Colonic mucosa (tissue), 4 donors: ENCODE results near the gene TARS1. TPM values are rescaled to one million over a fixed set of nuclear protein-coding genes. Genes with fewer than 3 reads are reported as not detected.

Source experiments
- DNase-seq: peaks from one replicate; pipeline ENCODE4 v3.0.0-alpha.2; 2020
- H3K27ac ChIP-seq: fragments of 200-600 bp; one replicate; pipeline ENCODE4 v1.8.0; 2021
- H3K27me3 ChIP-seq: fragments of 200-600 bp; one replicate; pipeline ENCODE4 v1.8.0; 2021
- H3K36me3 ChIP-seq: fragments of 200-600 bp; one replicate; pipeline ENCODE4 v1.8.0; 2021
- H3K4me1 ChIP-seq: fragments of 200-600 bp; one replicate; pipeline ENCODE4 v1.8.0; 2021; ENCODE audit warnings: mild to moderate bottlenecking
- H3K4me3 ChIP-seq: fragments of 200-600 bp; one replicate; pipeline ENCODE4 v1.8.0; 2021
- H3K9ac ChIP-seq, 2 donors: one replicate each; pipeline ENCODE4 v1.7.0; 2013; ENCODE audit warnings: control low read depth in 2 of 2, low read depth in 2 of 2, low read length in 2 of 2
- H3K9me3 ChIP-seq: fragments of 200-600 bp; one replicate; pipeline ENCODE4 v1.8.0; 2021
- CTCF ChIP-seq: fragments of 200-600 bp; IDR thresholded peaks from one replicate; pipeline ENCODE4 v1.8.0; 2022; ENCODE audit warnings: antibody characterized with exemption, mild to moderate bottlenecking
- intact Hi-C: fragments of 100-400 bp; cut with DNase I; formaldehyde crosslinking; loops from one replicate; pipeline ENCODE4 v1.14.1; 2022
- total RNA-seq, 2 donors: library from RNA; stranded (reverse); fragmentation: NEBNext Ultra II Directional in 1 of 2; extraction: Animal tissue kit (Norgen Biotek cat#: 25700) in 1 of 2; gene quantifications; one replicate each; pipeline ENCODE4 v1.2.1, GENCODE V29; 2021
- donor health status: healthy.
- donor health status: DM: no; HTN: no; CAD: no.
- donor health status: DM: no; HTN: no; CAD: no.

TARS1 gene
- total RNA-seq, 2 donors from 2014 or later = 146 to 187 TPM

- H3K9ac ChIP-seq = no peak overlapping the region
- intact Hi-C loops = no loop called here
- no peaks in the 10 kb centered on the region for H3K36me3 ChIP-seq
- DNase-seq = no peak
- no peaks in the 10 kb centered on the region for H3K9me3 ChIP-seq
- no peak overlapping the region for H3K27ac ChIP-seq
- H3K27me3 ChIP-seq = no peaks in the 10 kb centered on the region
- TF ChIP-seq CTCF = no peak
- no peaks in the 10 kb centered on the region for H3K4me1 ChIP-seq
- H3K4me3 ChIP-seq = no peak overlapping the region
These were observed 34.9 kb downstream of the TARS1 start for GRCh38 chr5:33475706-33476105.

DNA sequence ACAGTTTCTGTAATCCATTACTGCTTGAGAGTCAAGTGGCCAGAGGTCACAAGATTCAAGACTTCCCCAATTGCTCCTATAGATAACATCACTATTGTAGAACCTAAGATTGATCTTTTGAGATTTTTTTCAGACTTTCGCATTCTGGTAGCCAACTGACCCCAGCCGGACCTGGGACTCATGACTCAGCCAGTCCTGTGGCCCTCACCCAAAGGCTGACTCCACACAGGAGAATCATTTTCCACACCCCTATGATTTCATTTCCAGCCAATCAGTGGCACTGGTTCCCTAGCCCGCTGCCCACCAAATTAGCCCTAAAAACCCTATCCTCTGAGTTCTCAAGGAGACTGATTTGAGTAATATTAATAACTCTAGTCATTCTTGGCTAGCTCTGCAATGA is 36.2 kb downstream of the TARS1 start:
- H3K9ac ChIP-seq = no peak overlapping the region
- intact Hi-C loops = no loop called here

GRCh38 chr5:33477816-33478215 is 37.1 kb downstream of the TARS1 start:
- H3K4me1 ChIP-seq = no peaks in the 10 kb centered on the region
- H3K36me3 ChIP-seq = no peaks in the 10 kb centered on the region
- no peak overlapping the region for H3K4me3 ChIP-seq
- no peak overlapping the region for H3K9ac ChIP-seq
- H3K27me3 ChIP-seq = no peaks in the 10 kb centered on the region
- intact Hi-C loops = no loop called here
- H3K9me3 ChIP-seq = no peaks in the 10 kb centered on the region
- no peak for DNase-seq
- no peak overlapping the region for H3K27ac ChIP-seq
- no peak for TF ChIP-seq CTCF

More for the DNA sequence above, 36.2 kb downstream of the TARS1 start:
- Histone ChIP-seq H3K36me3 (no peaks in the 10 kb centered on the region), H3K27ac (no peak overlapping the region), H3K4me1 (no peaks in the 10 kb centered on the region), H3K27me3 (no peaks in the 10 kb centered on the region), H3K4me3 (no peak overlapping the region), H3K9me3 (no peaks in the 10 kb centered on the region)
- no peak for TF ChIP-seq CTCF
- no peak for DNase-seq

DNA sequence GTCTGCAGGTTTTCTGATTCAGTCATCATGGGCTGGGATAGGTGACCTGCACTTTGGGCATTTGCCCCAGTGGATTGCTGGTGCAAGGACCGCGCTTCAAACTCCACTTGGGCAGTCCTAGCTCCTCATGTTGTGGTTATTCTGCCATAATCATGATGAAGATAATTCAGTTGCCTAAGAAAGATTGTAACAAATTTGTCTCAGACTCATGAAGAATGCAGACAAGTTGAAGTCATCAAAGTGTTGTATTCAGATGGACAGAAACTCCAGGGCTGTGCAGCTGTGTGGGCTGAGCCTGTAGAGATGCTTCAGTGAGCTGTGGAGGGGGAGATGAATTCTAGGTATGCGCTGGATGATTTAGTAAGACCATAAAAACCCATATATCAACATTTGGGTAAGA is 38.5 kb downstream of the TARS1 start:
- intact Hi-C loops = no loop called here
- H3K4me3 ChIP-seq = no peak overlapping the region
- no peak overlapping the region for H3K27ac ChIP-seq
- no peak for TF ChIP-seq CTCF
- no peaks in the 10 kb centered on the region for H3K9me3 ChIP-seq
- no peaks in the 10 kb centered on the region for H3K36me3 ChIP-seq
- DNase-seq = no peak
- no peaks in the 10 kb centered on the region for H3K27me3 ChIP-seq
- H3K4me1 ChIP-seq = no peaks in the 10 kb centered on the region
- no peak overlapping the region for H3K9ac ChIP-seq

DNA sequence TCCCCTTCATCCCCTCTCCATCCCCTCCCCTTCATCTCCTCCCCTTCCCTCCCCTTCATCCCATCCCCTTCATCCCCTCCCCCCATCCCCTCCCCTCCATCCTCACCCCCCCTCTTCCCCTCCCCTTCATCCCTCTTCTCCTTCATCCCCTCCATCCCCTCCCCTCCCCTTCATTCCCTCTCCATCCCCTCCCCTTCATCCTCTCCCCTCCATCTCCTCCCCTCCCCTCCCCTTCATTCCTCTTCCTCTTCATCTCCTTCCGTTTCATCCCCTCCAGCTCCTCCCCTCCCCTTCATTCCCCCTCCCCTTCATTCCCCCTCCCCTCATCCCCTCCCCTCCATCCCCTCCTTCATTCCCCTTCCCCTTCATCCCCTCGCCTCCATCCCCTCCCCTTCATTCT is 40.1 kb downstream of the TARS1 start:
- intact Hi-C loops = no loop called here
- DNase-seq = no peak
- no peak for TF ChIP-seq CTCF

GRCh38 chr5:33482335-33482734 is 41.6 kb downstream of the TARS1 start:
- no peaks in the 10 kb centered on the region for H3K36me3 ChIP-seq
- H3K9me3 ChIP-seq = no peaks in the 10 kb centered on the region
- H3K27ac ChIP-seq = no peak overlapping the region
- DNase-seq = no peak
- H3K4me3 ChIP-seq = no peak overlapping the region
- intact Hi-C loops = no loop called here
- H3K9ac ChIP-seq = no peak overlapping the region
- TF ChIP-seq CTCF = no peak
- H3K27me3 ChIP-seq = no peaks in the 10 kb centered on the region
- H3K4me1 ChIP-seq = no peaks in the 10 kb centered on the region

More for the DNA sequence above, 40.1 kb downstream of the TARS1 start:
- Histone ChIP-seq H3K9me3 (no peaks in the 10 kb centered on the region), H3K27me3 (no peaks in the 10 kb centered on the region), H3K4me3 (no peak overlapping the region), H3K27ac (no peak overlapping the region), H3K9ac (no peak overlapping the region), H3K4me1 (no peaks in the 10 kb centered on the region), H3K36me3 (no peaks in the 10 kb centered on the region)
